ENCODE results near the gene TPSG1.
A peak's percentile ranks its signal among the peaks of the same experiment; 100 is the strongest.
"Not testable (repeated sequence)": the region's sequence is repeated elsewhere in the genome, so short reads cannot be mapped to it uniquely, and the experiment has no call there.

TPSG1 gene

DNA sequence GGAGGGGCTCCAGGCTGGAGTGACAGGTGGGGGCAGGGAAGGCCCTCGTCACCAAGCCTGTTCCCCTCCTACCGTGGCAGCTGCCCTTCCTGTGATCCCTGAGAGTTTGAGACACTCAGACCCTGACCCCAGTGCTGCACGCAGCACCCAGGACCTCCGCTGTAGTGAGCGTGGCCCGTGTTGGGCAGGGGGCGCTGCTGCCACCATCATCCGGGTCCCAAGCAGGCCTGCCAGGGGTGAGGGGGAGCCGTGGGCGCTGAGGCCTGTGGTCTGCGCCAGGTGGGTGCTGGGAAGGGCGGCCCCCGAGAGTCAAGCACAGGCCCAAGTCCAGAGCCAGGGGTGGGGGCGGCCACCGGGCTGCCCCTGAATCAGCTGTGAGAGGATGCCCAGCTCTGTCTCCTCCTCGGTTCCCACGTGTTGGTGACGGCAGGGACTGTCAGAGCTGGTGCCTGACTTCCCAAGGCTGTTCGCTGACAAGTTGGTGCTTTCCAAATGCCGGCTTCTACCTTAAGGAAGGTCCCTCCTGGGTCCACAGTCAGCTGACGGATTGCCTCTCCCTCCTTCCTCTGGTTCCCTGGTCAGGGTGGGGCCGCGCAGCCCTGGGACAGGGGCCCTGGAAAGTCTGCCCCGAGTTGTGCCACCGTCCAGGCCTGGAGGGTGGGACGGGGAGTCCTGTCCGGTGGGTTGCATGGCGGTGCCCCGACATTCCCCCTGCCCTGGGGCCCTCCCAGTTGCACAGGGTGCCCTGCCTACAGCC, 31.1 kb downstream of the TPSG1 start:
- no peak for ATAC-seq

DNA sequence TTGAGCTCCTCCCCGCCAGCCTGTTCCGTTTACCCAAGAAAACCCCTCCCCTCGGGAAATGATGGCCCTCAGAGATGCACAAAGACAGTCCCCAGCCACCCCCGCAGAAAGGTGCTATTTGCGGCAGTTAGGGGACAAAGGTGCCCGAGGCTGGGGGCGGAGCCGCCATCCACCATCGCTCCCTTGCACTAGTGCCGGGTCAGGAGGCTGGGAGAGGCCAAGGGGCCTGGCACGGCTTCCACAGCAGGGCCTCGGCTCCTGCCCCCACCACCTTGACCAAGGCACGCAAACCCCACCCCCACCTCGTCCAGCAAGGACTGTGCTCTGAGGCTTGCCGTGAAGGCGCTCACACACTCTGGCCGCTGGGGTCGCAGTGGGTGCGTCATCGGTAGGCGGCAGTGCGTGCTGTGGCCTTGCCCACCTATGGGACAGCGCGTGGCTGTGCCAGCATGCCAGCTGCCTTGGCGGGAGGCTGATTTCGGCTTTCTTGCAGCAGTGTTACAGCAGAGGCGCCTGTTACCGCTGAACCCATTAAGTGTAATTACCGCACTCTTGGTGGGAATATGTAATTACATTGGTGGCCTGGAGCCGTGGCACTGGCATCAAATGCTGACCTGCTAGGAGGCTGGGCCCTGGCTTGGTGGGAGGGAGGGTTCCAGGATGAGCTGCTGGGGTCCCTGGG, 31.8 kb downstream of the TPSG1 start:
- no peak for ATAC-seq

GRCh38 chr16:1192384-1193073, 32.5 kb downstream of the TPSG1 start:
- ATAC-seq: no peak

DNA sequence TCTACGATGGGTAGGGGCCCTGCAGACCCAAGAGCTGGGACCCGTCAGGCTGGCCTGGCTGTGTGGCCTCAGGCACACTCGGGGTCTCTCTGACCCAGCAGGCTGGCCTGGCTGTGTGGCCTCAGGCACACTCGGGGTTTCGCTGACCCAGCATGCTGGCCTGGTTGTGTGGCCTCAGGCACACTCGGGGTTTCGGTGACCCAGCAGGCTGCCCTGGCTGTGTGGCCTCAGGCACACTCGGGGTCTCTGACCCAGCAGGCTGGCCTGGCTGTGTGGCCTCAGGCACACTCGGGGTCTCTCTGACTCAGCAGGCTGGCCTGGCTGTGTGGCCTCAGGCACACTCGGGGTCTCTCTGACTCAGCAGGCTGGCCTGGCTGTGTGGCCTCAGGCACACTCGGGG, 34.3 kb downstream of the TPSG1 start:
- not testable (repeated sequence) for ATAC-seq

- ATAC-seq: no peak
Measured at GRCh38 chr16:1189455-1189854, 35.6 kb downstream of the TPSG1 start.

DNA sequence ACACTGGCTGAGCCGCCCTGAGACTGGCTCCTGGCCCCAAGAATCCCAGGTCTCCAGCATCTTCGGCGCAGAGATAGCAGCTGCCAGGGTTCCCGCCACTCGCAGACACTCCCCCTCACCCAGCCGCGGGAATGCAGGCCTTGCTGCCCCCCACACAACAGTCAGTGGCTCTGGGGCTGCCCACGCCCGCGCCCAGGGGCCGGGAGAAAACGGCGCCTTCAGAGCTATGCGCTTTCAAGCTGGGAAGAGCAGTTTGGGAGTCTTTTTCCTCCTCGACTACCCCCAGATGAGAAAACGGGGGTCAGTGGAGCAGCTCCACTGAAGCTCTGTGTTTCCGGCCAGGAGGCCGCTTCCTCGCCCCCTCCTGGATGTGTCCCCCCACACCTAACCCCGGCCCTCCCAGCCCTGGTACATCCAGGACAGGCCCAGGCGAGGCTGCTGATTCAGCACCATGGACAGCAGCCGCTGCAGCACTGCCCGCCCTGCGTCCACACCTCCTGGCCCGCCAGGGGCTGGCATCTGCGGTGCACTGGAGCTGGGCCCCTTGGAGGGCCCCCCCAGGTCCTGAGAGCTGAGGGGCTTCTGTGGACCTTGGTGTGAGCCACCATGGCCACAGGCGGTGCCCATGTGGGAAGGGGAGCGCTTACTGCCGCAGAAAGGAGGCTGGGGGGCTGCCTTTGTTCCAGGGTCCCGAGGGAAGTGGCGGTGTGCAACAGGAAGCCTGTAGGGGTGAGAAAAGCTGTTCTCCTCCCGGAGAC, 36.5 kb downstream of the TPSG1 start:
- peak in 1 of 2 donors; percentile 43 for ATAC-seq

- not testable (repeated sequence) for ATAC-seq
Measured at GRCh38 chr16:1185460-1186207, 39.4 kb downstream of the TPSG1 start.

DNA sequence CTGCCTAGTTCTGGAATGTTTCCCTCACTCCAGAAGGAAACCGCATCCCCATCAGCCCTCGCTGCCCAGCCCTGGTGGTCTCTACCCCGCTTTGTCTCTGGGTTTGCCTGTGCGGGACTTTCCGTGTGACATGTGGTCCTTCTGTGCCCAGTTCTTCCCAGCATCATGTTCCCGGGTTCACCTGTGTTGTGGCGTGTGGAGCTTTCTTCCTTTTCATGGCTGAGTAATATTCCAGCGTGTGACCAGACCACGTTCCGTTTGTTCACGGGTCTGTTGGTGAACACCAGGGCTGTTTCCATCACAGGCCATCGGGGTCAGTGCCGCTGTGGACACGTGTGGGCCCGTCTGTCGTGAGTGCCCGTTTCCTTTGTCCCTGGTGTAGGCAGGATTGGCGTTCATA, 40.1 kb downstream of the TPSG1 start:
- ATAC-seq: no peak

- no peak for ATAC-seq
Measured at GRCh38 chr16:1184156-1184868, 40.8 kb downstream of the TPSG1 start.

- no peak for ATAC-seq
Measured at GRCh38 chr16:1182950-1183907, 41.8 kb downstream of the TPSG1 start.

DNA sequence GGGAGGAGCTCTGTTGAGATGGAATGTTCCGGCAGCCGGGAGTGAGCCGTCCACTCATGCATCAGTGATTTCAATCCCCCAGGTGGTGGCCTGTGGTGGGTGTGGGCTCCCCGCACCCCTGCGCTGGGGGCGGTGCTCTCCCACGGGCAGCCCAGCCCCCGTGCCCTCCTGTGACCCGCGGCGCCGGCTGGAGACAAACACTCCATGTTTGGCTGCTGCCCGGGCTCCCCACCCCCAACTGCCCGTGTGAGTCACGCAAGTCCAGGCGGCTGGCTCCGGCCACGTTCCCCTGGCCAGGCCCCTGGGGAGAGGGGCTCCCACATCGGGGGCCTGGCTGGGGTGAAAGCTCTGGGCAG, 42.8 kb downstream of the TPSG1 start:
- ATAC-seq: no peak

GRCh38 chr16:1181404-1182315, 43.4 kb downstream of the TPSG1 start:
- ATAC-seq: no peak

DNA sequence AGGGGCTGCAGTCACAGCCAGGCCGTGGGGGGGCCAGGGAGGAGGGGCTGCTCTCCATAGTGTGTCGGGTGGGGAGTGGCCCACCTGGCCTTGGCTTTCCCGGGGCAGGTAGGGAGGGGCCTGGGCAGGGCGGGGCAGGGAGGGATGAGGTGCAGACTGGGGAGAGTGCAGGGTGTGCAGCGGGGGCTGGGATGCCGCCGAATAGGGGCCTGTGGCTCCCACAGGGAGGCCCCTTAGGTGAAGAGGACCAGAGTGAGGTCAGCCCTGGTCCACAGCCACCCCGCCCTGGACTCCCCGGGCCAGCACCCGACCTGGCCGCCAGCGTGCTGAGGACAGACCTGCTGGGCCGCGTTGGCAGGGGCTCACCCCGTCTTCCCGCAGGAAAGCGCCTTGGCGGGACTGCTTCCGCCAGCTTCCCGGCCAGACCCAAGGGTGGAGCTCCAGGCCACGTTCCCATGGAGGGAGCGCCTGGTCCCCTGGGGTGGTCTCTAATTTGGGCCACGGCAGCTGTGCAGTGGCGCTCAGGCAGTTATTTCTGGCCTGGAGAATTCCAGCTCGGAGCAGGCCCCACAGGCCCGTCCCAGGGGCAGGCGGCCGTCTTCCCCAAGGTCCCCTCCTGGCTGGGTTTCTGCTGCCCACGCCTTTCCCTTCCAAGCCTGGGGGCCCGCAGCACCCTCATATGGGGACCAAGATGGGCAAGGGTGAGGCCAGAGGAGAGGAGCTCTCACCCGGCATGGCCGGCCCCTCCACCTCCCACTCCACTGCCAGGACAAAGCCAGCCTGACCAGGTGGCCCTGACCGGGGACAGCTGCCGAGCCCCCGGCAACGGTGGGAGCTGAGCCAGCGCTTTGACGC, 44.3 kb downstream of the TPSG1 start:
- no peak for ATAC-seq

GRCh38 chr16:1178295-1178910, 46.7 kb downstream of the TPSG1 start:
- ATAC-seq: no peak

GRCh38 chr16:1177750-1178149, 47.3 kb downstream of the TPSG1 start:
- ATAC-seq: no peak

- no peak for ATAC-seq
Measured at GRCh38 chr16:1177053-1177452, 48.0 kb downstream of the TPSG1 start.

- no peak for ATAC-seq
Measured at GRCh38 chr16:1176280-1176897, 48.7 kb downstream of the TPSG1 start.

Data from activated CD4-positive, CD25-positive, alpha-beta regulatory T cell treated with anti-CD3 and anti-CD28 coated beads, Interleukin-2, amount 50 U/mL, for 24 hours (primary cell).